A549 (cell line): ENCODE data around the gene ATP8A2. TPM values are rescaled to one million over a fixed set of nuclear protein-coding genes. Genes with fewer than 3 reads are reported as not detected.

Source experiments
- ATAC-seq, 2 experiments: fragments of 200-7000 bp in 1 of 2; fragments of >200 bp in 1 of 2; cut with Nextera tagmentation in 1 of 2; cut with Tn5 transposase in 1 of 2; 3 replicates each; pipeline versions ENCODE4 v1.8.0 to v1.9.1; 2018 to 2020; ENCODE audit warnings: mild to moderate bottlenecking in 1 of 2, moderate library complexity in 1 of 2
- CTCF ChIA-PET: fragments of 300-600 bp; sonication (Branson Sonifier 250); formaldehyde crosslinking; extraction: SDS; loops from one replicate; lab custom pipeline; 2021; ENCODE audit warnings: antibody characterized with exemption, inconsistent platforms; lab: Yijun Ruan, JAX
- POLR2A ChIA-PET: fragments of 350-600 bp; formaldehyde crosslinking; extraction: SDS; loops from one replicate; lab custom pipeline; 2021; ENCODE audit warnings: antibody characterized with exemption, inconsistent platforms; lab: Yijun Ruan, JAX
- DNase-seq, 2 experiments: peaks; one replicate each; pipeline versions ENCODE4 v3.0.0 to v3.0.0-alpha.2; 2011 to 2016; ENCODE audit warnings: low read depth in 1 of 2, low spot score in 1 of 2
- FAIRE-seq: peaks from 2 replicates; lab custom pipeline; 2011; peaks lifted over from hg19 to GRCh38; lab: Jason Lieb, UNC
- H3K27ac ChIP-seq, 2 experiments: fragments of >200 bp; sonication (Bioruptor Twin); formaldehyde crosslinking; 3 replicates each; pipeline ENCODE4 v1.5.1; 2016 to 2017
- H3K4me1 ChIP-seq: fragments of >200 bp; sonication (Bioruptor Twin); formaldehyde crosslinking; 3 replicates; pipeline ENCODE4 v1.6.1; 2016
- H3K4me2 ChIP-seq: fragments of >200 bp; sonication (Bioruptor Twin); formaldehyde crosslinking; 3 replicates; pipeline ENCODE4 v1.6.1; 2016
- H3K4me3 ChIP-seq: fragments of >200 bp; sonication (Bioruptor Twin); formaldehyde crosslinking; 3 replicates; pipeline ENCODE4 v1.5.1; 2016
- H3K9me3 ChIP-seq: fragments of >200 bp; sonication (Bioruptor Twin); formaldehyde crosslinking; 3 replicates; pipeline ENCODE4 v1.6.1; 2016
- ATOH8 ChIP-seq: fragments of 250-450 bp; sonication (Bioruptor Pico); IDR thresholded peaks from 2 replicates; pipeline ENCODE4 v1.5.0; 2020; ENCODE audit warnings: low read depth, mild to moderate bottlenecking, moderate library complexity
- BCL3 ChIP-seq: fragments of >200 bp; sonication (Bioruptor Twin); formaldehyde crosslinking; IDR thresholded peaks from 3 replicates; pipeline ENCODE4 v1.6.1; 2016
- CEBPB ChIP-seq, 2 experiments: fragments of >200 bp in 1 of 2; sonication (Bioruptor Twin) in 1 of 2; formaldehyde crosslinking in 1 of 2; IDR thresholded peaks; 2 replicates each; pipeline ENCODE4 v1.6.1; 2012 to 2016
- EHF ChIP-seq: fragments of 250-450 bp; sonication (Bioruptor Pico); IDR thresholded peaks from 2 replicates; pipeline ENCODE4 v1.5.0; 2020; ENCODE audit warnings: mild to moderate bottlenecking
- EP300 ChIP-seq, 2 experiments: fragments of >200 bp; sonication (Bioruptor Twin); formaldehyde crosslinking; IDR thresholded peaks; 2 replicates in 1 of 2; 3 replicates in 1 of 2; pipeline ENCODE4 v1.6.1; 2016 to 2017
- FOSL2 ChIP-seq, 2 experiments: fragments of 450-650 bp in 1 of 2; fragments of >200 bp in 1 of 2; sonication (Bioruptor Twin) in 1 of 2; formaldehyde crosslinking; IDR thresholded peaks; 2 replicates each; pipeline versions ENCODE4 v1.5.0 to v1.6.1; 2016 to 2020; ENCODE audit warnings: mild to moderate bottlenecking in 1 of 2, moderate library complexity in 1 of 2
- FOXS1 ChIP-seq: fragments of 250-450 bp; sonication (Bioruptor Pico); IDR thresholded peaks from 2 replicates; pipeline ENCODE4 v1.5.0; 2020; ENCODE audit warnings: mild to moderate bottlenecking, moderate library complexity
- GATA3 ChIP-seq: IDR thresholded peaks from 2 replicates; pipeline ENCODE4 v1.6.1; 2012; ENCODE audit warnings: borderline replicate concordance
- HEYL ChIP-seq: fragments of 250-450 bp; sonication (Bioruptor Pico); IDR thresholded peaks from 2 replicates; pipeline ENCODE4 v1.8.0; 2021; ENCODE audit warnings: mild to moderate bottlenecking, moderate library complexity
- HOXB13 ChIP-seq: fragments of 250-450 bp; sonication (Bioruptor Pico); IDR thresholded peaks from 2 replicates; pipeline ENCODE4 v1.5.0; 2020; ENCODE audit warnings: low read depth, mild to moderate bottlenecking, moderate library complexity
- HOXB5 ChIP-seq: fragments of 250-450 bp; sonication (Bioruptor Pico); IDR thresholded peaks from 2 replicates; pipeline ENCODE4 v1.5.0; 2020; ENCODE audit warnings: mild to moderate bottlenecking, moderate library complexity
- JUN ChIP-seq, 2 experiments: fragments of >200 bp; sonication (Bioruptor Twin); formaldehyde crosslinking; IDR thresholded peaks; 2 replicates in 1 of 2; 3 replicates in 1 of 2; pipeline ENCODE4 v1.6.1; 2016 to 2017
- MAX ChIP-seq: IDR thresholded peaks from 2 replicates; pipeline ENCODE4 v1.6.1; 2012
- MAZ ChIP-seq: fragments of 150-350 bp; IDR thresholded peaks from 2 replicates; pipeline ENCODE4 v1.6.1; 2014; ENCODE audit warnings: antibody characterized with exemption, low read depth, low read length, borderline replicate concordance
- MYC ChIP-seq: IDR thresholded peaks from 2 replicates; pipeline ENCODE4 v1.6.1; 2012; ENCODE audit warnings: mild to moderate bottlenecking, inconsistent platforms, low read length, improper control_type of control experiment, borderline replicate concordance
- NFE2L2 ChIP-seq: fragments of 150-350 bp; conservative IDR thresholded peaks from 2 replicates; pipeline ENCODE4 v1.6.1; 2014; ENCODE audit warnings: low read length
- NPAS2 ChIP-seq: fragments of 250-450 bp; sonication (Bioruptor Pico); IDR thresholded peaks from 2 replicates; pipeline ENCODE4 v1.8.0; 2022; ENCODE audit warnings: mild to moderate bottlenecking, moderate library complexity, borderline replicate concordance
- PBX3 ChIP-seq: IDR thresholded peaks from 2 replicates; pipeline ENCODE4 v1.6.1; 2012
- POLR2A ChIP-seq: IDR thresholded peaks from 2 replicates; pipeline ENCODE4 v1.6.1; 2012; ENCODE audit warnings: mild to moderate bottlenecking, low read length
- POLR2AphosphoS2 ChIP-seq: conservative IDR thresholded peaks from 2 replicates; pipeline ENCODE4 v1.6.1; 2012; ENCODE audit warnings: low read length, improper control_type of control experiment, inconsistent platforms
- REST ChIP-seq: fragments of 200-600 bp; sonication (generic); IDR thresholded peaks from 2 replicates; pipeline ENCODE4 v1.6.1; 2016; ENCODE audit warnings: antibody characterized with exemption, mild to moderate bottlenecking, moderate library complexity
- SREBF2 ChIP-seq: fragments of 450-650 bp; IDR thresholded peaks from 2 replicates; pipeline ENCODE4 v1.6.1; 2014; ENCODE audit warnings: mild to moderate bottlenecking, moderate library complexity
- USF2 ChIP-seq: fragments of 450-650 bp; IDR thresholded peaks from 2 replicates; pipeline ENCODE4 v1.6.1; 2014; ENCODE audit warnings: antibody characterized with exemption
- ZNF302 ChIP-seq: fragments of 250-450 bp; sonication (Bioruptor Pico); IDR thresholded peaks from 2 replicates; pipeline ENCODE4 v1.9.0; 2021; ENCODE audit warnings: inconsistent platforms, mild to moderate bottlenecking, moderate library complexity
- ZSCAN20 ChIP-seq: fragments of 250-450 bp; sonication (Bioruptor Pico); IDR thresholded peaks from 2 replicates; pipeline ENCODE4 v1.8.0; 2022; ENCODE audit warnings: mild to moderate bottlenecking, moderate library complexity
- whole genome bisulfite sequencing: methylation state at CpG from one replicate; pipeline ENCODE4 v1.1.6; 2017; ENCODE audit errors: missing lambda C conversion rate; 5-methylcytosine and 5-hydroxymethylcytosine counted together
- polyA plus RNA-seq, 4 experiments: library from polyadenylated mRNA; depleted of rRNA in 3 of 4; stranded (reverse); fragments of >200 nt; fragmentation: RNase III in 1 of 4; extraction: RNeasy Plus Mini Kit Qiagen cat#74134 plus additional on column Dnase treatment in 1 of 4; gene quantifications; 2 replicates in 3 of 4; 3 replicates in 1 of 4; pipeline ENCODE4 v1.2.3, GENCODE V29; 2011 to 2017

The ATP8A2 gene
- polyA plus RNA-seq, 2 of the 4 experiments (the other 2 are of a cell fraction): 0.03 TPM; not detected in 1

GRCh38 chr13:25836574-25837336 lies 465.0 kb downstream of the ATP8A2 start (continued):
- TF ChIP-seq PBX3: no peak
- no peak for TF ChIP-seq ATOH8 (CRISPR knock-in tag)
- TF ChIP-seq MYC: no peak

GRCh38 chr13:25839371-25839770 lies 467.6 kb downstream of the ATP8A2 start:
- ATAC-seq: no peak
- ChIA-PET POLR2A (no interaction called here), CTCF (no interaction called here)
- WGBS: 27% methylated on average over 8 of the region's 8 CpGs
- Histone ChIP-seq H3K4me3 (no peak overlapping the region), H3K4me2 (no peak overlapping the region), H3K4me1 (no peaks in the 10 kb centered on the region), H3K9me3 (no peaks in the 10 kb centered on the region), H3K27ac (no peak overlapping the region)
- DNase-seq: no peak
- FAIRE-seq: no peak
- TF ChIP-seq ZNF302 (CRISPR knock-in tag) (no peak), PBX3 (no peak), FOSL2 (IDR thresholded peaks at IDR 0.05) (no peak), FOSL2 (CRISPR knock-in tag; IDR thresholded peaks at IDR 0.05) (no peak), POLR2AphosphoS2 (no peak), EP300 (IDR thresholded peaks at IDR 0.05) (no peak), HOXB5 (CRISPR knock-in tag) (no peak)

GRCh38 chr13:25840261-25840660 lies 468.5 kb downstream of the ATP8A2 start:
- POLR2A ChIA-PET: no interaction called here
- DNase-seq (no peak), FAIRE-seq (no peak), ATAC-seq (no peak)
- Histone ChIP-seq H3K4me1 (no peaks in the 10 kb centered on the region), H3K4me3 (no peak overlapping the region), H3K9me3 (no peaks in the 10 kb centered on the region), H3K27ac (no peak overlapping the region), H3K4me2 (no peak overlapping the region)
- 4% methylated on average over 3 of the region's 3 CpGs for WGBS
- CTCF ChIA-PET: no interaction called here
- TF ChIP-seq EHF (CRISPR knock-in tag) (no peak), POLR2AphosphoS2 (no peak), NFE2L2 (no peak), FOXS1 (CRISPR knock-in tag) (no peak), CEBPB (IDR thresholded peaks at IDR 0.05) (no peak), BCL3 (no peak), NPAS2 (CRISPR knock-in tag) (no peak), HEYL (CRISPR knock-in tag) (no peak), MAX (no peak), POLR2A (no peak), GATA3 (no peak), SREBF2 (no peak), USF2 (no peak), ZSCAN20 (CRISPR knock-in tag) (no peak), HOXB13 (CRISPR knock-in tag) (no peak), JUN (IDR thresholded peaks at IDR 0.05) (no peak), MAZ (no peak), REST (no peak)
